ENCODE results near the gene ITSN1. TPM values are rescaled to one million over a fixed set of nuclear protein-coding genes. Genes with fewer than 3 reads are reported as not detected.
A peak's percentile ranks its signal among the peaks of the same experiment; 100 is the strongest.

ITSN1 gene
- total RNA-seq, 1 donor from 2014 or later, result 68.2 TPM

- H3K4me3 Mint-ChIP-seq (ENCODE audit: unreplicated experiment), result no peak overlapping the region
- peaks cover 45% of the 10 kb centered on the region for H3K4me1 Mint-ChIP-seq (ENCODE audit: unreplicated experiment)
- DNase-seq (ENCODE audit: low spot score), result no peak
- peaks cover 12% of the 10 kb centered on the region for H3K36me3 Mint-ChIP-seq (ENCODE audit: low read depth, unreplicated experiment)
- H3K9me3 Mint-ChIP-seq (ENCODE audit: unreplicated experiment), result no peaks in the 10 kb centered on the region
- H3K27ac Mint-ChIP-seq (ENCODE audit: unreplicated experiment), result no peak overlapping the region
- TF ChIP-seq, protein P1, sequence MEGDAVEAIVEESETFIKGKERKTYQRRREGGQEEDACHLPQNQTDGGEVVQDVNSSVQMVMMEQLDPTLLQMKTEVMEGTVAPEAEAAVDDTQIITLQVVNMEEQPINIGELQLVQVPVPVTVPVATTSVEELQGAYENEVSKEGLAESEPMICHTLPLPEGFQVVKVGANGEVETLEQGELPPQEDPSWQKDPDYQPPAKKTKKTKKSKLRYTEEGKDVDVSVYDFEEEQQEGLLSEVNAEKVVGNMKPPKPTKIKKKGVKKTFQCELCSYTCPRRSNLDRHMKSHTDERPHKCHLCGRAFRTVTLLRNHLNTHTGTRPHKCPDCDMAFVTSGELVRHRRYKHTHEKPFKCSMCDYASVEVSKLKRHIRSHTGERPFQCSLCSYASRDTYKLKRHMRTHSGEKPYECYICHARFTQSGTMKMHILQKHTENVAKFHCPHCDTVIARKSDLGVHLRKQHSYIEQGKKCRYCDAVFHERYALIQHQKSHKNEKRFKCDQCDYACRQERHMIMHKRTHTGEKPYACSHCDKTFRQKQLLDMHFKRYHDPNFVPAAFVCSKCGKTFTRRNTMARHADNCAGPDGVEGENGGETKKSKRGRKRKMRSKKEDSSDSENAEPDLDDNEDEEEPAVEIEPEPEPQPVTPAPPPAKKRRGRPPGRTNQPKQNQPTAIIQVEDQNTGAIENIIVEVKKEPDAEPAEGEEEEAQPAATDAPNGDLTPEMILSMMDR (IDR thresholded peaks at IDR 0.05; ENCODE audit: unreplicated experiment), result no peak
- H3K27me3 Mint-ChIP-seq (ENCODE audit: unreplicated experiment), result peaks cover 4% of the 10 kb centered on the region
These were observed 255.4 kb downstream of the ITSN1 start for GRCh38 chr21:33897739-33898138.

DNA sequence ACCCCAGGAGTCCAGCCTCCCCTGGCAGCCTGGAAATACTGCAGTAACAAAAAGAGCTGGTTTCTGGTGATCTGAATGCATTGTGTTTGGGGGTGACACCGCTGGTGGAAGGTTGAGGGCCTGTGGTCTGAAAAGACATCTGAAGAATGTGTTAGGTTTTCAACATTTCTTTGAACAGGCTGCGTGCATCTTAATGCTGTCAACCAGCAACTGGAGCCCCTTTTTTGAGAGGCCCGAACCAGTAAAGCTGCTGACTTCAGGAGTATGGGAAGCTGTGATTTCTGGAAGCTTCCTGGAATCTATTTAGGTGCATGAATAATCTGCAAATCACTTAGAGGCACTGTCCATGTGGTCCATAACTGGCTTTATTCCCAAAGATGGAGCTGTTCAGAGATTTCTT, 256.3 kb downstream of the ITSN1 start:
- peaks cover 18% of the 10 kb centered on the region for H3K36me3 Mint-ChIP-seq (ENCODE audit: low read depth, unreplicated experiment)
- peaks cover 4% of the 10 kb centered on the region for H3K27me3 Mint-ChIP-seq (ENCODE audit: unreplicated experiment)
- H3K4me3 Mint-ChIP-seq (ENCODE audit: unreplicated experiment), result no peak overlapping the region
- DNase-seq (ENCODE audit: low spot score), result no peak
- no peak overlapping the region for H3K27ac Mint-ChIP-seq (ENCODE audit: unreplicated experiment)
- TF ChIP-seq, protein P1 (IDR thresholded peaks at IDR 0.05; ENCODE audit: unreplicated experiment), result no peak
- H3K9me3 Mint-ChIP-seq (ENCODE audit: unreplicated experiment), result no peaks in the 10 kb centered on the region
- H3K4me1 Mint-ChIP-seq (ENCODE audit: unreplicated experiment), result peaks cover 41% of the 10 kb centered on the region

- peaks cover 36% of the 10 kb centered on the region for H3K4me1 Mint-ChIP-seq (ENCODE audit: unreplicated experiment)
- TF ChIP-seq, protein P1 (IDR thresholded peaks at IDR 0.05; ENCODE audit: unreplicated experiment), result no peak
- no peak overlapping the region for H3K4me3 Mint-ChIP-seq (ENCODE audit: unreplicated experiment)
- no peaks in the 10 kb centered on the region for H3K9me3 Mint-ChIP-seq (ENCODE audit: unreplicated experiment)
- peaks cover 4% of the 10 kb centered on the region for H3K27me3 Mint-ChIP-seq (ENCODE audit: unreplicated experiment)
- H3K27ac Mint-ChIP-seq (ENCODE audit: unreplicated experiment), result no peak overlapping the region
- DNase-seq (ENCODE audit: low spot score), result no peak
- peaks cover 18% of the 10 kb centered on the region for H3K36me3 Mint-ChIP-seq (ENCODE audit: low read depth, unreplicated experiment)
These were observed 256.9 kb downstream of the ITSN1 start for GRCh38 chr21:33899199-33899598.

DNA sequence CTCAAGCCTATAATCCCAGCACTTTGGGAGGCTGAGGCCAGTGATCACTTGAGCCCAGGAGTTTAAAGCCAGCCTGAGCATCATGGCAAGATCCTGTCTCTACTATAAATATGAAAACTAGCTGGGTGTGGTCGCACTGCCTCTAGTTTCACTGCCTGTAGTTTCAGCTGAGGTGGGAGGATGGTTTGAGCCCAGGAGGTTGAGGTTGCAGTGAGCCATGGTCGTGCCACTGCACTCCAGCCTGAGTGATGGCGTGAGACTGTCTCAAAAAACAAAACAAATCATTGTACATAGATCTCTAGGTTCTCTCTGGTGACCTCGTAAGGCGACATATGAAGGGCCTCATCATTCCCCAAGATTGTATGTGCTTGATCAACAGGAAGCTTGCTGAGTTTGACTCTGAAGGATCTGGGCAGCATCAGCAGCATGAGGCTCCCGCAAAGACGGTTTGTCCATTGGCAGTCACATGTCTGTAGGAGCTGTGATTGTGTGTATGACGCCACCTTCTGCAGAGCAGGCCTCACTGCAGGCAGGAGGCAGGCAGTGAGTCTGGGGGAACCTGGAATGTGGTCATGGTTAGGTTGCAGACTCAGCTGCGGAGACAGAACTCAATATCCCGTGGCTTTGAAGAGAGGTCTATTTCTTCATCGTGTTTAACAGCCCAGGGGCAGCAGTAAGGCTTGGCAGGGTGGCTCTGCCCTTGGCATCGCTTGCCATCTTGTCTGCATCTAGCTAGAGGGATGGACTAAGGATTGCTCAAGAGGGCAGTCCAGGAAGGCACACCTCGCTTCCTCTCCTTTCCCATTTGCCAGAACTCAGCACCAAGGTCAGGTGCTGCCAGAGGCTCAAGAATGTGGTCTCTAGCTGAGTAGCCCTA, 259.3 kb downstream of the ITSN1 start:
- Mint-ChIP-seq H3K27ac (ENCODE audit: unreplicated experiment) (no peak overlapping the region), H3K9me3 (ENCODE audit: unreplicated experiment) (no peaks in the 10 kb centered on the region), H3K4me3 (ENCODE audit: unreplicated experiment) (no peak overlapping the region), H3K4me1 (ENCODE audit: unreplicated experiment) (peaks cover 17% of the 10 kb centered on the region), H3K27me3 (ENCODE audit: unreplicated experiment) (no peaks in the 10 kb centered on the region), H3K36me3 (ENCODE audit: low read depth, unreplicated experiment) (peaks cover 27% of the 10 kb centered on the region)
- TF ChIP-seq, protein P1 (IDR thresholded peaks at IDR 0.05; ENCODE audit: unreplicated experiment), result peak; percentile 38
- peak; percentile 62 for DNase-seq (ENCODE audit: low spot score)

- Mint-ChIP-seq H3K4me3 (ENCODE audit: unreplicated experiment) (peak overlapping the region; percentile 2), H3K9me3 (ENCODE audit: unreplicated experiment) (no peaks in the 10 kb centered on the region), H3K27me3 (ENCODE audit: unreplicated experiment) (no peaks in the 10 kb centered on the region), H3K36me3 (ENCODE audit: low read depth, unreplicated experiment) (peaks cover 29% of the 10 kb centered on the region), H3K4me1 (ENCODE audit: unreplicated experiment) (peaks cover 15% of the 10 kb centered on the region), H3K27ac (ENCODE audit: unreplicated experiment) (no peak overlapping the region)
- DNase-seq (ENCODE audit: low spot score), result no peak
- TF ChIP-seq, protein P1 (IDR thresholded peaks at IDR 0.05; ENCODE audit: unreplicated experiment), result no peak
These were observed 260.0 kb downstream of the ITSN1 start for GRCh38 chr21:33902349-33902748.
